SK-N-SH treated with all-trans-retinoic acid at 6 μM for 48 hours (cell line): ENCODE measurements around the gene TMEM244.

Experiments
- ATAC-seq: fragments of 200-7000 bp; cut with Tn5 transposase; 3 replicates; pipeline ENCODE4 v1.9.1; 2020; ENCODE audit warnings: mild to moderate bottlenecking, moderate library complexity
- ARNTL ChIP-seq: fragments of 450-650 bp; formaldehyde crosslinking; IDR thresholded peaks from 2 replicates; pipeline ENCODE4 v1.5.0; 2020; ENCODE audit warnings: low read depth, mild to moderate bottlenecking, moderate library complexity, borderline replicate concordance
- BACH2 ChIP-seq: fragments of 250-450 bp; sonication (Bioruptor Pico); IDR thresholded peaks from 2 replicates; pipeline ENCODE4 v1.9.0; 2021; ENCODE audit warnings: mild to moderate bottlenecking, borderline replicate concordance
- CSDC2 ChIP-seq: fragments of 250-450 bp; sonication (Bioruptor Pico); IDR thresholded peaks from 2 replicates; pipeline ENCODE4 v1.5.0; 2020; ENCODE audit warnings: mild to moderate bottlenecking, moderate library complexity
- ESRRG ChIP-seq: fragments of 250-450 bp; sonication (Bioruptor Pico); IDR thresholded peaks from 2 replicates; pipeline ENCODE4 v1.6.1; 2021; ENCODE audit warnings: mild to moderate bottlenecking
- GLIS3 ChIP-seq: fragments of 250-450 bp; sonication (Bioruptor Pico); IDR thresholded peaks from 2 replicates; pipeline ENCODE4 v1.5.0; 2020; ENCODE audit warnings: mild to moderate bottlenecking, moderate library complexity
- ISL1 ChIP-seq: fragments of 250-450 bp; sonication (Bioruptor Pico); IDR thresholded peaks from 2 replicates; pipeline ENCODE4 v2.1.2; 2022; ENCODE audit warnings: mild to moderate bottlenecking, moderate library complexity
- OSR1 ChIP-seq: fragments of 250-450 bp; sonication (Bioruptor Pico); IDR thresholded peaks from 2 replicates; pipeline ENCODE4 v1.8.0; 2022; ENCODE audit warnings: moderate library complexity, mild to moderate bottlenecking, inconsistent platforms
- PATZ1 ChIP-seq: fragments of 250-450 bp; sonication (Bioruptor Pico); IDR thresholded peaks from 2 replicates; pipeline ENCODE4 v1.8.0; 2020; ENCODE audit warnings: mild to moderate bottlenecking, moderate library complexity, borderline replicate concordance
- POU6F1 ChIP-seq: fragments of 250-450 bp; sonication (Bioruptor Pico); IDR thresholded peaks from 2 replicates; pipeline ENCODE4 v1.8.0; 2021; ENCODE audit warnings: low read depth, mild to moderate bottlenecking, moderate library complexity, borderline replicate concordance
- PPARA ChIP-seq: fragments of 250-450 bp; sonication (Bioruptor Pico); IDR thresholded peaks from 2 replicates; pipeline ENCODE4 v1.5.0; 2020; ENCODE audit warnings: mild to moderate bottlenecking, borderline replicate concordance
- RARB ChIP-seq: fragments of 250-450 bp; sonication (Bioruptor Pico); IDR thresholded peaks from 2 replicates; pipeline ENCODE4 v1.8.0; 2021; ENCODE audit warnings: mild to moderate bottlenecking, moderate library complexity
- SNAI2 ChIP-seq: fragments of 250-450 bp; sonication (Bioruptor Pico); IDR thresholded peaks from 2 replicates; pipeline ENCODE4 v1.5.0; 2020; ENCODE audit warnings: mild to moderate bottlenecking, moderate library complexity
- TCF4 ChIP-seq: fragments of 250-450 bp; sonication (Bioruptor Pico); IDR thresholded peaks from 2 replicates; pipeline ENCODE4 v1.8.0; 2021; ENCODE audit warnings: mild to moderate bottlenecking, moderate library complexity, borderline replicate concordance
- TOX ChIP-seq: fragments of 250-450 bp; sonication (Bioruptor Pico); IDR thresholded peaks from 2 replicates; pipeline ENCODE4 v1.8.0; 2021; ENCODE audit warnings: mild to moderate bottlenecking, moderate library complexity, borderline replicate concordance
- ZC3H10 ChIP-seq: fragments of 250-450 bp; sonication (Bioruptor Pico); IDR thresholded peaks from 2 replicates; pipeline ENCODE4 v1.5.1; 2021; ENCODE audit warnings: mild to moderate bottlenecking, moderate library complexity
- ZFP3 ChIP-seq: fragments of 250-450 bp; sonication (Bioruptor Pico); IDR thresholded peaks from 2 replicates; pipeline ENCODE4 v1.5.0; 2020; ENCODE audit warnings: mild to moderate bottlenecking, moderate library complexity
- ZFP30 ChIP-seq: fragments of 450-650 bp; formaldehyde crosslinking; IDR thresholded peaks from 2 replicates; pipeline ENCODE4 v1.5.0; 2022; ENCODE audit warnings: mild to moderate bottlenecking, moderate library complexity
- ZNF565 ChIP-seq: fragments of 450-650 bp; formaldehyde crosslinking; conservative IDR thresholded peaks from 2 replicates; pipeline ENCODE4 v1.5.0; 2020; ENCODE audit warnings: low read depth, mild to moderate bottlenecking, moderate library complexity
- ZNF70 ChIP-seq: fragments of 450-650 bp; formaldehyde crosslinking; IDR thresholded peaks from 2 replicates; pipeline ENCODE4 v1.5.0; 2020; ENCODE audit warnings: mild to moderate bottlenecking, moderate library complexity
- ZNF8 ChIP-seq: fragments of 450-650 bp; formaldehyde crosslinking; IDR thresholded peaks from 2 replicates; pipeline ENCODE4 v1.5.0; 2020; ENCODE audit warnings: mild to moderate bottlenecking, moderate library complexity
- TF ChIP-seq, protein P1 (sequence below): fragments of 250-450 bp; sonication (Bioruptor Pico); IDR thresholded peaks from 2 replicates; pipeline ENCODE4 v1.5.1; 2020; ENCODE audit warnings: low read depth, mild to moderate bottlenecking, moderate library complexity

TMEM244 gene

GRCh38 chr6:129853996-129854711, 7.0 kb downstream of the TMEM244 start:
- peak; percentile 66 for ATAC-seq
- TF ChIP-seq RARB: no peak

DNA sequence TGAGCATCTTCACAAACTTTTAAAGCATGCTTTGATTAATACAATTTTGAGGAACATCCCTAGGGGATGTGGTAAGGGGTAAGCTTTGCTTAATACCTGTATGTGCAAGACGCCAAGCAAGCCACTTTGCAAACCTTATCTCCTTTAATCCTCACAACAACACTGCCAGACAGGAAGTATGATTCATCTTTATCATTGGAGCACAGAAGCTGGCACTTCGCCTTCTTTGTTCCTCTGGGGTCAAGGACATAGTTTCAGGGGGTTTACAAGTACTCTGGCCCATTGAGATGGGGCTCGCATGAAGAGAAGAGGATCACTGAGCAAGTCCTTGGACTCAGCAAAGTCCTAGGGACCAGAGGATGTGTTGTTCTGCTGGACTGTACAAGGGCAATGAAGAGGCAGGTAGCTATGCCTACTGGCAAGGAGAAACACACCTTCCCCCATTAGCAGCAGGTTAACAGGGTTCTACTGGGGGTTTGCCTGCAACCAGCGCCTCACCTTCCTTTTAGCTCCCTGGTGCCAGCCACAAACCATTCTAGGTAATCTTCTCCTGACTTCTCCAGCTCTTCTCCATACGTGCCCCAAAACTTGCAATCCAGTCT, 8.8 kb downstream of the TMEM244 start:
- no peak for TF ChIP-seq PPARA (CRISPR knock-in tag)
- TF ChIP-seq TOX: no peak
- peak; percentile 47 for ATAC-seq

DNA sequence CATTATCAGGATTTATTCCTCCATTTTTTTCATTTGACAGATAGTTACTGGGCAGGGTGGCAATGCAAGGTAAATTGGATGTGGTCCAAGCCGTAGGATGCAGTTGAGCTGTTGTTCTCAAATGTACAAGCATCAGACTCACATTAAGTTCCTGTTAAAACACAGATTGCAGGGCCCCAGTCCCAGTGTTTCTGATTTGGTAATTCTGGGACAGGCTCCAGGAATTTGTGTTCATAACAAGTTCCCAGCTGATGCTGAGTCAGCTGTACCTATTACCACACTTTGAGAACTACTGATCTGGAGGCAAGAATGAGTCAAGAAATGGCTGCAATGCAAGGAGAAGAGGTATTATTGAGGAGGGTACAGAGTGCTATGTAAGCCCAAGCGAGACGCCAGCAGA, 11.7 kb downstream of the TMEM244 start:
- ATAC-seq: no peak
- TF ChIP-seq ISL1 (CRISPR knock-in tag): no peak
- no peak for TF ChIP-seq PATZ1 (CRISPR knock-in tag)
- TF ChIP-seq ZFP30 (CRISPR knock-in tag): no peak
- no peak for TF ChIP-seq TCF4 (CRISPR knock-in tag)
- no peak for TF ChIP-seq ZNF565 (CRISPR knock-in tag)
- no peak for TF ChIP-seq CSDC2 (CRISPR knock-in tag)
- no peak for TF ChIP-seq ZNF8
- TF ChIP-seq ZC3H10: no peak
- TF ChIP-seq SNAI2 (CRISPR knock-in tag): no peak
- no peak for TF ChIP-seq BACH2 (CRISPR knock-in tag)
- no peak for TF ChIP-seq PPARA (CRISPR knock-in tag)
- no peak for TF ChIP-seq ESRRG (CRISPR knock-in tag)
- no peak for TF ChIP-seq GLIS3
- TF ChIP-seq ZNF70 (CRISPR knock-in tag): no peak
- TF ChIP-seq, protein P1, sequence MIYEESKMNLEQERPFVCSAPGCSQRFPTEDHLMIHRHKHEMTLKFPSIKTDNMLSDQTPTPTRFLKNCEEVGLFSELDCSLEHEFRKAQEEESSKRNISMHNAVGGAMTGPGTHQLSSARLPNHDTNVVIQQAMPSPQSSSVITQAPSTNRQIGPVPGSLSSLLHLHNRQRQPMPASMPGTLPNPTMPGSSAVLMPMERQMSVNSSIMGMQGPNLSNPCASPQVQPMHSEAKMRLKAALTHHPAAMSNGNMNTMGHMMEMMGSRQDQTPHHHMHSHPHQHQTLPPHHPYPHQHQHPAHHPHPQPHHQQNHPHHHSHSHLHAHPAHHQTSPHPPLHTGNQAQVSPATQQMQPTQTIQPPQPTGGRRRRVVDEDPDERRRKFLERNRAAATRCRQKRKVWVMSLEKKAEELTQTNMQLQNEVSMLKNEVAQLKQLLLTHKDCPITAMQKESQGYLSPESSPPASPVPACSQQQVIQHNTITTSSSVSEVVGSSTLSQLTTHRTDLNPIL (CRISPR knock-in tag): no peak
- no peak for TF ChIP-seq POU6F1 (CRISPR knock-in tag)
- no peak for TF ChIP-seq ZFP3
- no peak for TF ChIP-seq TOX

GRCh38 chr6:129846761-129847160, 14.4 kb downstream of the TMEM244 start:
- no peak for ATAC-seq
- TF ChIP-seq OSR1 (CRISPR knock-in tag): no peak
- TF ChIP-seq ZNF70 (CRISPR knock-in tag): no peak
- no peak for TF ChIP-seq GLIS3
- no peak for TF ChIP-seq PPARA (CRISPR knock-in tag)

DNA sequence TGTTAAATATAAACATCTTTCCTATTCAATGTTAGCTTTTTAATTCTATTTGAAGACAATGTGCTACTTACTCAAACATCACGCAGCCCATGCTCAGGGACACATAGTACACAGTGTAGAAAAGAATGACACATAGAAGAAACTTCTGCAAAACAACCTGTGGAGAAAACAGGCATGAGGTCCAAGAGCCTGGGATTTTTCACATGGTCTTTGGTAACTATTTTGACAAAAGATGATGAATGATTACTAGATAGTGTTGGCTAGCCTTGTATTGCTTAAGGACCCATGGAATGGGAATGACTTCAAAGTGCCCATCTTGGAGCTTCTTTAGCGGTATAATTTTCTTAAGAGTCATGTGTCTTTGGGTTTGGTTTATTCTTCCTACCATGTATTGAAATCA, 15.4 kb downstream of the TMEM244 start:
- ATAC-seq: peak; percentile 45
- TF ChIP-seq SNAI2 (CRISPR knock-in tag) (no peak), OSR1 (CRISPR knock-in tag) (no peak), RARB (no peak), ARNTL (no peak), BACH2 (CRISPR knock-in tag) (no peak), ZNF70 (CRISPR knock-in tag) (no peak), TOX (no peak), ZNF565 (CRISPR knock-in tag) (no peak), ESRRG (CRISPR knock-in tag) (no peak), ZC3H10 (no peak), ISL1 (CRISPR knock-in tag) (no peak)
- TF ChIP-seq, protein P1 (CRISPR knock-in tag): no peak
